Body of pancreas (tissue), 4 donors: ENCODE data around the gene ZRANB1.

Experiments
- CTCF ChIP-seq, 7 experiments: fragments of 450-650 bp in 4 of 7; fragments of 200-600 bp in 3 of 7; sonication (generic) in 3 of 7; IDR thresholded peaks; one replicate each; pipeline ENCODE4 v1.5.1; 2016 to 2019; ENCODE audit warnings: antibody characterized with exemption in 7 of 7
- POLR2A ChIP-seq, 3 donors: fragments of 450-650 bp; IDR thresholded peaks; one replicate each; pipeline ENCODE4 v1.6.1; 2016; ENCODE audit warnings: antibody characterized with exemption in 3 of 3, mild to moderate bottlenecking in 2 of 3

GRCh38 chr10:124983321-124983720 is 41.4 kb downstream of the ZRANB1 start:
- TF ChIP-seq CTCF (IDR thresholded peaks at IDR 0.05) (no peak), POLR2A (IDR thresholded peaks at IDR 0.05) (no peak)
